Measurements from ENCODE around the gene FLAD1.
A peak's percentile ranks its signal among the peaks of the same experiment; 100 is the strongest.

The FLAD1 gene

DNA sequence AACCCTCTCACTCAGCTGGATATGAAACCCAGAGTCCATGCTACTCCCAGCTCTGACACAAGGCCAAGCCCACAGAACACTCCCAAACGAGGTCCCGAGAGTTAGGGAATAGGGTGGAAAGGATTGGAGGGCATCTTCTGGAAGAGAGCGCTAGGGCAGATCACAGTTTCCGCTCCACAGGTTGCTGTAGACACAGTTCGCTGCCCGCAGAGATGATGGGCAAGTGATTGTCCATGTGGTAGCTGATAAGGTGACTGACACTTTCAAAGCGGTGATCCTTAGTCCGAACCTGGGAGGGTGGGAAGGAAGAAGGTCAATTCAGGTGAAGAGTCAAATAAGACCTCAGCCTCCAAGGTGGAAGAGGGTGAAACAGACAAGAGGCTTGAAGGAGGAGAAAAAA, 19.5 kb upstream of the FLAD1 start:
- no peak for DNase-seq (ENCODE audit: low read depth)
- no peak overlapping the region for H3K4me3 ChIP-seq (ENCODE audit: low read length)
- TF ChIP-seq, protein P1, sequence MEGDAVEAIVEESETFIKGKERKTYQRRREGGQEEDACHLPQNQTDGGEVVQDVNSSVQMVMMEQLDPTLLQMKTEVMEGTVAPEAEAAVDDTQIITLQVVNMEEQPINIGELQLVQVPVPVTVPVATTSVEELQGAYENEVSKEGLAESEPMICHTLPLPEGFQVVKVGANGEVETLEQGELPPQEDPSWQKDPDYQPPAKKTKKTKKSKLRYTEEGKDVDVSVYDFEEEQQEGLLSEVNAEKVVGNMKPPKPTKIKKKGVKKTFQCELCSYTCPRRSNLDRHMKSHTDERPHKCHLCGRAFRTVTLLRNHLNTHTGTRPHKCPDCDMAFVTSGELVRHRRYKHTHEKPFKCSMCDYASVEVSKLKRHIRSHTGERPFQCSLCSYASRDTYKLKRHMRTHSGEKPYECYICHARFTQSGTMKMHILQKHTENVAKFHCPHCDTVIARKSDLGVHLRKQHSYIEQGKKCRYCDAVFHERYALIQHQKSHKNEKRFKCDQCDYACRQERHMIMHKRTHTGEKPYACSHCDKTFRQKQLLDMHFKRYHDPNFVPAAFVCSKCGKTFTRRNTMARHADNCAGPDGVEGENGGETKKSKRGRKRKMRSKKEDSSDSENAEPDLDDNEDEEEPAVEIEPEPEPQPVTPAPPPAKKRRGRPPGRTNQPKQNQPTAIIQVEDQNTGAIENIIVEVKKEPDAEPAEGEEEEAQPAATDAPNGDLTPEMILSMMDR (conservative IDR thresholded peaks at IDR 0.05; ENCODE audit: low read length), result no peak

DNA sequence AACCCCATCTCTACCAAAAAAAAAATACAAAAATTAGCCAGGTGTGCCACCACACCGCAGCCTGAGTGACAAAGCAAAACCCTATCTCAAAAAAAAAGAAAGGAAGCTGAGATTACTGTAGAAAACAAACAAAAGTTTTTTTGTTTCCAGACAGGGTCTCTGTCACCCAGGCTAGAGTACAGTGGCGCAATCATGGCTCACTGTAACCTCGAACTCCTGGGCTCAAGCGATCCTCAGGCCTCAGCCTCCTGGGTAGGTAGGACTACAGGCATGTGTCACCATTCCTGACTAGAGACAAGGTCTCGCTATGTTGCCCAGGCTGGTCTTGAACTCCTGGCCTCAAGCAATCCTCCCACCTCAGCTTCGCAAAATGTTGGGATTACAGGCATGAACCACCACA, 18.8 kb upstream of the FLAD1 start:
- no peak for DNase-seq (ENCODE audit: low read depth)
- TF ChIP-seq, protein P1 (conservative IDR thresholded peaks at IDR 0.05; ENCODE audit: low read length), result no peak
- no peak overlapping the region for H3K4me3 ChIP-seq (ENCODE audit: low read length)

DNA sequence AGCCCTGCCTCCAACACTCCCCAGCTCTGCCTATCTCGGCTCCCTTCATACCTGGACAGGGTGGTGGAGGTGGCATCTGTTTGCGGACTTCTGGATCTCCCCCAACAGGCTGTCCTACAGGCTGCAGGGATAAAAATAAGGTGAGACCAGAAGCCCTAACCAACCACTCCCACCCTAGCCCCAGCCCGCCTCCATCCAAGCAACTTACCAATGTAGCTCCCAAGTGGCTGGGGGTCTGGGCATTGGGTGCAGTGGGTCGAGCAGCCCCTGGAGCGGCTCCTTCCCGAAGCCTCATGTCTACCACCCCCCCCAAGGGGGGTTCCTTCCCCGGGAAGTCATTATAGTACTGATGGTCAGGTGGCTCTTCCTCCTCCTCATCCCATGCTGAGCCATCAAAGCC, 17.0 kb upstream of the FLAD1 start:
- TF ChIP-seq, protein P1 (conservative IDR thresholded peaks at IDR 0.05; ENCODE audit: low read length), result no peak
- no peak for DNase-seq (ENCODE audit: low read depth)
- no peak overlapping the region for H3K4me3 ChIP-seq (ENCODE audit: low read length)

DNA sequence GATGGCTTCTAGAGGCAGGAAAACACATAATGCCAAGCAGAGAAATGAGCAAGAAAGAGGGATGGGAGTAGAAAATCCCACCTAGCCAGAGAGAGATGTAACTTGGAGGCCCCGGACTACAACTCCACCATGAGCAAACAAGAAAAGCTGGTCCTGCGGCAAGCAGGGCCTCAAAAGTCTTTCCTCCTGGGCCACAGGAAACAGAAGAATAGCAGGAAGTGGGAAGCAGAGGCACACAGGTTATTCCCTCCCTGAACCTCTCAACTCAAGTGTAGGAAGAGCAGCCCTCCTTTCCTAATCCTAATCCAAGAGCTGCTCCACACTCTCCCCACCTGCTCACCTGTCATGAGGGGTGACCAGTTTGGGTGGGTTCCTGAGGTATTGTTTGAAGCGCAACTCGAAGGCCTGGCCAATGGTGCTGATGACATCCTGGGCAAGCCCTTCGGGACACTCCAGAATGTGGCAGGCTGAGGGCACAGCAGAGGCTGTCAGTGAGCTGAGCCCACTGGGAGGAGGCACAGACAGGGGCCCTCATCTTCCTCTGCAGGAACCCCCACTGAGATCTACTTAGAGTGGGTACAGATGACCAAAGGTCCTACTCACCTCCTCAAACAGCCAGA, 15.7 kb upstream of the FLAD1 start:
- no peak for DNase-seq (ENCODE audit: low read depth)
- TF ChIP-seq, protein P1 (conservative IDR thresholded peaks at IDR 0.05; ENCODE audit: low read length), result no peak
- peak overlapping the region; percentile 20 for H3K4me3 ChIP-seq (ENCODE audit: low read length)

DNA sequence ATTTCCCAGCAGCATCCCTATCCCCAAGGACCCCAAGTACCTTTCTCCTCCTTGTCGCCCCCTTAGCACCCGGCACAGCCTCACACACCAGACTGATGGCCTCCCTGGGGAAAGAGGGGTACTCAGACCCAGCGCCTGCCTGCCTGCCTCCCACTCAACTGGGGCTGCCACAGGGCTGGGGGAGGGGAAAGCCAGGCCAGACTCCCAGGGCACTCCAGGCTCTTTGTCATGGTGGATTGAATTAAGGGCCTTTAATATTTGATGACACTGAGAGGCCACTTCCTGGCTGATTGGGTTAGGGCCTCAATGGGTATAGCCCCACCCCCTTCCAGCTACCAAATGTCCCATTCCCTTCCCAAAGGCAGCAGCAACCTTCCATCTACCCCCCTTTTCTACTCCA, 14.4 kb upstream of the FLAD1 start:
- no peak for DNase-seq (ENCODE audit: low read depth)
- TF ChIP-seq, protein P1 (conservative IDR thresholded peaks at IDR 0.05; ENCODE audit: low read length), result no peak
- H3K4me3 ChIP-seq (ENCODE audit: low read length), result peak overlapping the region; percentile 81

DNA sequence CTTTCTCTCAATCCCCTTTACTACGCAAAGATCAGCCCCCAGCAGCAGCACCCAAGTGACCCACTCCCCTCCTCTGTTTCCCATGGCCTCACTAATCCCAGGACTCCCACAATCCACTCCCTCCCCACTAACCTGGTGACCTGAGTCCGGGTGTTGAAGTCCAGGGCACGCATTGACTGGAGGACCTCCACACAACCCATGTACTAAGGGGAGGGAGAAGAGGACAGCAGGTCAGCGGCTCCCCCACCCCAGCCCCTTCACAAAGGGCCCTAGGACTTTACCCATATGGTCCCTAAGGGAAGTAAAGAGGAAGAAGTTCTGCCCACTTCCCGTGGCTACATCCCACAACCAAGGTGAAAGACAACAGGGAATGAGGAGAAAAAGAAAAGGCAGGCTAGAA, 13.9 kb upstream of the FLAD1 start:
- DNase-seq (ENCODE audit: low read depth), result no peak
- TF ChIP-seq, protein P1 (conservative IDR thresholded peaks at IDR 0.05; ENCODE audit: low read length), result no peak
- H3K4me3 ChIP-seq (ENCODE audit: low read length), result peak overlapping the region; percentile 81

DNA sequence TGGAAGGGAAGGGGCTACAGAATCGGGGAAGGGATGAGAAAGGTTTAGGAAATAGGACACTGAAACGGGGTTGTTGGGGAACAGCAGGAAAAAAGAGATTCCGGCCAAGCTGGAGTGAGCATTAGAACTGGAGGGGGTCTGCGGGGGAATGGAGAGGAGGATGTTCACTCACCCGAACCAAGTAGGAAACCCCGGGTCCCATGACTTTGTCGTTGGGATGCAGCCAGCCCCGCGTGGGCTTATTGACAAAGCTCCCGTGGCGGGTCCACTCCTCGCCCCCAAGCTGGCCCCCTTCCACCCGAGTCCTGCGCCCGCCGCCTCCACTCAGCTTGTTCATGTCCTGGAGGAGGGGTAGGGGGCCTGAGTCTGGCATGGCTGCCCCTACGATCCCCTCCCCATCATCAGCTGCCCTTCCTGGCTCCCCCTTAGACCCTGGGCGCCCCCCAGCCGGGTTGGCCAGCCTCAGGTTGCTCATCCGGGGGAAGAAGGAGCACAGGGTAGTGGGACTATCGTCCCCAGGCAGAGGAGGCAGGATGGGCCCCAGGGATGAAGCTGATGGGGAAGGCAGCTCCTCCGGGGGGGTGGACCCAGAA, 13.2 kb upstream of the FLAD1 start:
- H3K4me3 ChIP-seq (ENCODE audit: low read length), result peak overlapping the region; percentile 81
- TF ChIP-seq, protein P1 (conservative IDR thresholded peaks at IDR 0.05; ENCODE audit: low read length), result no peak
- DNase-seq (ENCODE audit: low read depth), result no peak
